AG04449 (cell line): ENCODE results near the gene EVA1A.

ENCODE experiments used
- CTCF ChIA-PET: fragments of 350-600 bp; formaldehyde crosslinking; extraction: SDS; loops from one replicate; lab custom pipeline; 2021; ENCODE audit warnings: antibody characterized with exemption; lab: Yijun Ruan, JAX
- POLR2A ChIA-PET: fragments of 400-600, 350-600 bp; formaldehyde crosslinking; extraction: SDS; loops from one replicate; lab custom pipeline; 2020; ENCODE audit warnings: antibody characterized with exemption, inconsistent platforms; lab: Yijun Ruan, JAX
- DNase-seq: peaks from one replicate; pipeline ENCODE4 v3.0.0-alpha.2; 2010; ENCODE audit warnings: low read depth, low spot score
- H3K4me3 ChIP-seq: 2 replicates; pipeline ENCODE4 v1.5.1; 2011; ENCODE audit warnings: low read depth, mild to moderate bottlenecking, control low read depth, low read length
- TF ChIP-seq, protein P1 (sequence below): IDR thresholded peaks from one replicate; pipeline ENCODE4 v1.5.1; 2011; ENCODE audit warnings: mild to moderate bottlenecking, moderate library complexity, low read length, control low read depth, inconsistent platforms; ENCODE audit not compliant: insufficient read depth; ENCODE audit errors: missing control alignments

Gene EVA1A

DNA sequence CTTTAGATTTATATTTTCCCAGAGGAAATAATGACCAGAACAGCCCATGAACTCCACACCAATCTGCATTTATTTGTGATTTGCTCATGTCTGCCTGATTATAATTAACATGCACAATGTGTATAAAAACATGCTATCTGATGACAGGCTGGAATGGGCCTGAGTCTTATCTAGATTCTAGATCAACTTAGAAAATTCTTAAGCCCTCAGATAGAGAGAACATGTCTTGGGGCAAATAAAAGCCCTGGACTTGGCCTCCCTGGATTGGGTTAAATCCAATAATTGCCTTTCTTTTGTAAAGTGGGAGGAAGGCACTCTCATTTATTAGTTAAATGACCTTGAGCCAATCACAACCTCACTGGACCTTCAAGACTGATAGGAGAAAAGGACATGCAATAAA, 61.8 kb downstream of the EVA1A start:
- no peak overlapping the region for H3K4me3 ChIP-seq
- ChIA-PET POLR2A (no interaction called here), CTCF (interaction anchor here (3.2 kb wide), 1 partner anchor 33 kb away, joined by 11 read pairs; no protein-coding TSS in a partner anchor)
- TF ChIP-seq, protein P1, sequence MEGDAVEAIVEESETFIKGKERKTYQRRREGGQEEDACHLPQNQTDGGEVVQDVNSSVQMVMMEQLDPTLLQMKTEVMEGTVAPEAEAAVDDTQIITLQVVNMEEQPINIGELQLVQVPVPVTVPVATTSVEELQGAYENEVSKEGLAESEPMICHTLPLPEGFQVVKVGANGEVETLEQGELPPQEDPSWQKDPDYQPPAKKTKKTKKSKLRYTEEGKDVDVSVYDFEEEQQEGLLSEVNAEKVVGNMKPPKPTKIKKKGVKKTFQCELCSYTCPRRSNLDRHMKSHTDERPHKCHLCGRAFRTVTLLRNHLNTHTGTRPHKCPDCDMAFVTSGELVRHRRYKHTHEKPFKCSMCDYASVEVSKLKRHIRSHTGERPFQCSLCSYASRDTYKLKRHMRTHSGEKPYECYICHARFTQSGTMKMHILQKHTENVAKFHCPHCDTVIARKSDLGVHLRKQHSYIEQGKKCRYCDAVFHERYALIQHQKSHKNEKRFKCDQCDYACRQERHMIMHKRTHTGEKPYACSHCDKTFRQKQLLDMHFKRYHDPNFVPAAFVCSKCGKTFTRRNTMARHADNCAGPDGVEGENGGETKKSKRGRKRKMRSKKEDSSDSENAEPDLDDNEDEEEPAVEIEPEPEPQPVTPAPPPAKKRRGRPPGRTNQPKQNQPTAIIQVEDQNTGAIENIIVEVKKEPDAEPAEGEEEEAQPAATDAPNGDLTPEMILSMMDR, result no peak
- no peak for DNase-seq

DNA sequence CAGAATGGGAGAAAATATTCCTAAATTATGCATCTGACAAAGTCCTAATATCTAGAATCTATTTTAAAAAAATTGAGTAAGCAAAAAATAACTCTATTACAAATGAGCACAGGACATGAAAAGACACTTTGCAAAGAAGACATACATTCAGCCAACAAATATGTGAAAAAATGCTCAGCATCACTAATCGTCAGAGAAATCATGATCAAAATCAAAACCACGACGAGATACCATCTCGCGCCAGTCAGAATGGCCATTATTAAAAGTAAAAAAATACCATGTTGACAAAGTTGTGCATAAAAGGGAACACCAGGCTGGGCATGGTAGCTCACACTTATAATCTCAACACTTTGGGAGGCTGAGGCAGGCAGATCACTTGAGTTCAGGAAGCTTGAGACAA, 63.5 kb downstream of the EVA1A start:
- H3K4me3 ChIP-seq, result no peak overlapping the region
- CTCF ChIA-PET, result interaction anchor here (1.0 to 3.2 kb wide), 3 partner anchors 31 to 131 kb away, joined by 4 to 11 read pairs (median 5); no protein-coding TSS in a partner anchor
- POLR2A ChIA-PET, result no interaction called here
- DNase-seq, result no peak
- TF ChIP-seq, protein P1, result no peak

DNA sequence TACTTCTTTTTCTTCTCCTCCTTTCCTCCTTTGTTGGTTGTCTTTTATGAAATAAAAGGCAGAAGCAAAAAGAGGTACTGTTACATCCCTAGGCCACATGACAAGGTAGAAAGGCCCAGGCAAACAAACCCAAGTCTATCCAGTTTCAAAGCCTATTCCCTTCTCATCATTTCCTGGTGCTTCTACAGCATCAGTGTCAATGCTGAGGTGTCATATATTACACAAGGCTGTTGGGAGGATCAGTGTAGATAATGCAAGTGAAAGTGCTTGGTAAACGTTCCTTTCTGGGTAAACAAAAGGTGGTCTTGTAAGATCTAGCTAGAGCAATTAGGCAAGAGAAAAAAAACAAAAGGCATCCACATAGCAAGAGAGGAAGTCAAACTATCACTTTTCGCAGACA, 64.9 kb downstream of the EVA1A start:
- POLR2A ChIA-PET, result no interaction called here
- DNase-seq, result no peak
- CTCF ChIA-PET, result interaction anchor here (3.2 kb wide), 1 partner anchor 30 kb away, joined by 11 read pairs; no protein-coding TSS in a partner anchor
- no peak overlapping the region for H3K4me3 ChIP-seq
- TF ChIP-seq, protein P1, result no peak

DNA sequence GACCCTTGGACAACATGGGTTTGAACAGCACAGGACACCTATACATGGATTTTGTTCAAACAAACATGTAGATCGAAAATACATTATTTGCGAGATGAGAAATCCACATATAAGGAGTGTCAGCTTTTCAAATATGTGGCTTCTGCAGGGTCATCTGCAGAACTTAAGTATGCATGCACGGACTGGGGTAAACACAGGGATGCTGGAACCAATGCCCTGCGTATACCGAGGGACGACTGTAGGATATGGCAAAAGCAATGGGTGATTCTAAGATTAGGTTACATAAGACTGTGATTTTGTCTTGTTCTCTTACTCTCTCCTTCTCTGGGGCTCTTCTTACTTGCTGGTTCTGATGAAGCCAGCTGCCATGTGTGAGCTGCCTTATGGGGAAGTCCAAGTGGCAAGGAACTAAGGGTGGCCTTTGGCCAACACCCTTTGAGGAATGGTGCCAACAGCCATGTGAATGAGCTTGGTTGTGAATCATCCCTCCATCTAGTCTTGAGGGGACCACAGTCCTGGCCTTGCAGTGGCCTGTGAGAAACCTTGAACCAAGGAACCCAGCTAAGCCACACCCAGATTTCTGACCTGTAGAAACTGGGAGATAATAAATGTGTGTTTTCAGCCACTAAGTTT, 66.5 kb downstream of the EVA1A start:
- ChIA-PET CTCF (interaction anchor here (0.8 to 1.5 kb wide), 5 partner anchors 14 to 114 kb away, joined by 3 to 12 read pairs (median 3); no protein-coding TSS in a partner anchor), POLR2A (no interaction called here)
- DNase-seq, result no peak
- TF ChIP-seq, protein P1, result no peak
- no peak overlapping the region for H3K4me3 ChIP-seq

DNA sequence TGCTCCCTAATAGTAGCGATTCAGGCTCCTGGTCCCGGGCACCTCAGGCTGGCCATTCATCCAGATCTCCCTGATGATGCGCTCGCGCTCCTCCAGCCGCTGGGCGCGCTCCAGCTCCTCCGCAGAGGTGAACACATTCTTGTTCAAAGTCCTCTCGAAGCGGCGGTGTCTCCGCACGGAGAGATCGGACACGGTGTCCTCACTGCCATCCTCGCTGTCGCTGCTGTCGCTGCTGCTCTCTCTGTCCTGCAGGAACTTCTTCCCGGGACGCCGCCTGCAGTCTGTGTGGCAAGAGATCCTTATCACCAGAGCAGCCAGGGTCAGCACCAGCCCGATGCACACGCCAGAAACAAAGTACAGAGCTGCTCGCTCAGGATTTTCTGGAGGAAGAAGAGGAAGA, 67.5 kb downstream of the EVA1A start:
- CTCF ChIA-PET, result no interaction called here

DNA sequence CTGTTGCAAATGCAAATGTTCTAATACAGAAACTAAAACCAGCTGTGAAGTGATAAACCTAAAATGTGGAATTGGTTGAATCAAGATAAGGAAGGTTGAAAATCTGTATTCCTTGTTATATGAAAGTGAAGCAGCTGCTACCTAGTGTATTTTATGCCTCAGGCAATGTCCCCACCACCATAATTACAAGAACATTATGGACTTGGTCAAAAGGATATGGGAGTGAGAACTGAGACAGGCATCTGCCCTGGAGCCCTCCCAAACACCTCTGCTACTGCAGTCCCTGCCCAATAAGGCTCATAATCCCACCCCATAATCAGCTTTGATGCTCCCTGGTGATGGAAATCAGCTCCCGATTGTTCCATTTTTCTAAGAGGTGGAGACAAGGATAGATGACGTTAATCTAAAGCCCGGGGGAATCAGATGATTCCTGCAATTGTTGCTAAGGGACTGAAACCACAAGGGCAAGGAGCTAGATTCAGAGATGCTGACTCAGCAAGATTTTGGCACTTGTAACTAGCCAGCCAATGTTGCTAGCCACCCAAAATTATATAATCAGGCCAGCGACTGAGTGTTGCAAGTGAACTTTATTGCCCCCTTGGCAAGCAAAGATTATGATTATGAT, 69.5 kb downstream of the EVA1A start:
- TF ChIP-seq, protein P1, result no peak
- no peak overlapping the region for H3K4me3 ChIP-seq
- POLR2A ChIA-PET, result no interaction called here
- no peak for DNase-seq
- CTCF ChIA-PET, result interaction anchor here (0.9 to 4.3 kb wide), 8 partner anchors 10 to 118 kb away, joined by 3 to 26 read pairs (median 4); no protein-coding TSS in a partner anchor

More for the DNA sequence above, 67.5 kb downstream of the EVA1A start:
- POLR2A ChIA-PET, result no interaction called here
- TF ChIP-seq, protein P1, result no peak
- no peak overlapping the region for H3K4me3 ChIP-seq
- no peak for DNase-seq
